PC-3 (cell line): Measurements from ENCODE around the gene NCBP3.

ENCODE experiments used
- CTCF ChIP-seq: fragments of 300-600 bp; sonication (generic); conservative IDR thresholded peaks from 2 replicates; pipeline ENCODE4 v1.5.1; 2017; ENCODE audit warnings: antibody characterized with exemption, low read depth, mild to moderate bottlenecking, low read length
- EZH2 ChIP-seq: fragments of 300-600 bp; sonication (generic); IDR thresholded peaks from one replicate; pipeline ENCODE4 v1.6.1; 2017; ENCODE audit warnings: antibody characterized with exemption, mild to moderate bottlenecking, low read length; ENCODE audit not compliant: unreplicated experiment
- EZH2phosphoT487 ChIP-seq: fragments of 300-600 bp; sonication (generic); IDR thresholded peaks from 2 replicates; pipeline ENCODE4 v1.6.1; 2018; ENCODE audit warnings: mild to moderate bottlenecking, antibody characterized with exemption, low read length, borderline replicate concordance

GRCh38 chr17:3794557-3795389 lies 51.3 kb downstream of the NCBP3 start:
- TF ChIP-seq CTCF (no peak), EZH2phosphoT487 (no peak), EZH2 (no peak)
